Hepatocyte (in vitro differentiated cells): ENCODE results near the gene FAM219B. TPM values are rescaled to one million over a fixed set of nuclear protein-coding genes. Genes with fewer than 3 reads are reported as not detected.
"Not testable (repeated sequence)": the region's sequence is repeated elsewhere in the genome, so short reads cannot be mapped to it uniquely, and the experiment has no call there.

Source experiments
- DNase-seq: peaks from one replicate; pipeline ENCODE4 v3.0.0-alpha.2; 2016; ENCODE audit warnings: low spot score
- H2AFZ ChIP-seq: fragments of 200-600 bp; sonication (generic); 2 replicates; pipeline ENCODE4 v1.6.0; 2016; ENCODE audit warnings: antibody characterized with exemption, mild to moderate bottlenecking
- H3K27ac ChIP-seq: fragments of 200-600 bp; sonication (generic); 2 replicates; pipeline ENCODE4 v1.5.1; 2016; ENCODE audit warnings: mild to moderate bottlenecking
- H3K27me3 ChIP-seq: fragments of 200-600 bp; sonication (generic); 2 replicates; pipeline ENCODE4 v1.6.1; 2016
- H3K36me3 ChIP-seq: fragments of 200-600 bp; sonication (generic); replicated peaks from 2 replicates; pipeline ENCODE4 v1.5.1; 2016; ENCODE audit warnings: low read depth; ENCODE audit not compliant: insufficient read depth
- H3K4me1 ChIP-seq: fragments of 200-600 bp; sonication (generic); 2 replicates; pipeline ENCODE4 v1.5.1; 2016; ENCODE audit warnings: mild to moderate bottlenecking, moderate library complexity; ENCODE audit not compliant: insufficient read depth
- H3K4me2 ChIP-seq: fragments of 200-600 bp; sonication (generic); 2 replicates; pipeline ENCODE4 v1.6.0; 2016
- H3K4me3 ChIP-seq: fragments of 200-600 bp; sonication (generic); 2 replicates; pipeline ENCODE4 v1.5.1; 2016; ENCODE audit warnings: mild to moderate bottlenecking
- H3K79me2 ChIP-seq: fragments of 200-600 bp; sonication (generic); 2 replicates; pipeline ENCODE4 v1.6.0; 2017; ENCODE audit warnings: mild to moderate bottlenecking
- H3K9me2 ChIP-seq: fragments of 200-600 bp; sonication (generic); replicated peaks from 2 replicates; pipeline ENCODE4 v1.6.0; 2017; ENCODE audit warnings: mild to moderate bottlenecking; ENCODE audit not compliant: insufficient read depth
- H3K9me3 ChIP-seq: fragments of 200-600 bp; sonication (generic); 2 replicates; pipeline ENCODE4 v1.5.1; 2016; ENCODE audit warnings: low read depth, mild to moderate bottlenecking
- H4K20me1 ChIP-seq: fragments of 200-600 bp; sonication (generic); 2 replicates; pipeline ENCODE4 v1.6.0; 2016; ENCODE audit warnings: mild to moderate bottlenecking; ENCODE audit not compliant: insufficient read depth, poor library complexity, severe bottlenecking
- CTCF ChIP-seq: fragments of 200-600 bp; sonication (generic); IDR thresholded peaks from 2 replicates; pipeline ENCODE4 v1.5.1; 2016; ENCODE audit warnings: antibody characterized with exemption, mild to moderate bottlenecking; ENCODE audit not compliant: poor library complexity
- EZH2 ChIP-seq: fragments of 200-600 bp; sonication (generic); IDR thresholded peaks from 2 replicates; pipeline ENCODE4 v1.6.1; 2016; ENCODE audit warnings: antibody characterized with exemption, mild to moderate bottlenecking, borderline replicate concordance
- EZH2phosphoT487 ChIP-seq: fragments of 200-600 bp; sonication (generic); IDR thresholded peaks from one replicate; pipeline ENCODE4 v1.6.1; 2018; ENCODE audit warnings: antibody characterized with exemption, mild to moderate bottlenecking, low read depth, moderate library complexity; ENCODE audit not compliant: unreplicated experiment, severe bottlenecking
- WGBS: methylation state at CpG from one replicate; pipeline ENCODE4 v1.1.6; 2016; ENCODE audit warnings: low lambda C conversion rate; ENCODE audit errors: missing lambda C conversion rate; 5-methylcytosine and 5-hydroxymethylcytosine counted together
- polyA plus RNA-seq: library from polyadenylated mRNA; unstranded; fragments of >200 nt; fragmentation: Nextera tagmentation; extraction: Ambion mirVana; gene quantifications from 2 replicates; pipeline ENCODE4 v1.2.1, GENCODE V29; 2016
- total RNA-seq: library from RNA; depleted of rRNA; stranded (reverse); fragments of >200 nt; gene quantifications from 2 replicates; pipeline ENCODE4 v1.2.3, GENCODE V29; 2014

Gene FAM219B
- total and polyA plus RNA-seq, 2 experiments from 2014 or later: 35.9 to 36.9 TPM

GRCh38 chr15:74937590-74938371, 31.1 kb upstream of the FAM219B start, which contains the start of gene COX5A:
Gene COX5A (minus strand): TSS chr15:74938073. CDS start chr15:74938014, 59 bp downstream.
- Histone ChIP-seq H3K36me3 (no peaks in the 10 kb centered on the region), H3K9me3 (no peaks in the 10 kb centered on the region), H3K79me2 (peaks cover 47% of the 10 kb centered on the region), H3K27me3 (no peaks in the 10 kb centered on the region), H3K4me2 (peak within 1 kb of the TSS; percentile 88), H3K4me3 (peak within 1 kb of the TSS; percentile 97), H3K4me1 (peaks cover 5% of the 10 kb centered on the region), H3K9me2 (no peaks in the 10 kb centered on the region), H4K20me1 (peaks cover 23% of the 10 kb centered on the region), H2AFZ (peak within 1 kb of the TSS; percentile 95), H3K27ac (peak within 1 kb of the TSS; percentile 96)
- no peak for TF ChIP-seq EZH2phosphoT487
- TF ChIP-seq EZH2: no peak
- no peak for TF ChIP-seq CTCF
- peak; percentile 98 for DNase-seq
- WGBS: 3% methylated on average over 53 of the region's 85 CpGs

- Histone ChIP-seq H4K20me1 (peaks cover 29% of the 10 kb centered on the region), H3K4me1 (peaks cover 5% of the 10 kb centered on the region), H3K36me3 (no peaks in the 10 kb centered on the region), H3K9me3 (no peaks in the 10 kb centered on the region), H3K27ac (peak overlapping the region; percentile 96), H3K4me2 (peak overlapping the region; percentile 88), H3K9me2 (no peaks in the 10 kb centered on the region), H3K79me2 (peaks cover 53% of the 10 kb centered on the region), H3K27me3 (no peaks in the 10 kb centered on the region), H3K4me3 (peak overlapping the region; percentile 97), H2AFZ (peak overlapping the region; percentile 70)
- TF ChIP-seq EZH2phosphoT487 (no peak), CTCF (no peak), EZH2 (no peak)
- under 1% methylated on average over 18 of the region's 18 CpGs for WGBS
- no peak for DNase-seq
Measured at GRCh38 chr15:74937272-74937589, 30.6 kb upstream of the FAM219B start.

- not testable (repeated sequence) for H3K27ac ChIP-seq, H3K9me2 ChIP-seq, H3K27me3 ChIP-seq, H3K4me1 ChIP-seq, H2AFZ ChIP-seq, H3K4me2 ChIP-seq, H3K9me3 ChIP-seq, H3K36me3 ChIP-seq, DNase-seq, H3K4me3 ChIP-seq
- 87% methylated on average over 3 of the region's 3 CpGs for WGBS
- peaks cover 71% of the 10 kb centered on the region for H3K79me2 ChIP-seq
- H4K20me1 ChIP-seq: peaks cover 40% of the 10 kb centered on the region
Measured at GRCh38 chr15:74935193-74935592, 28.5 kb upstream of the FAM219B start.

- peaks cover 5% of the 10 kb centered on the region for H3K4me1 ChIP-seq
- H3K27me3 ChIP-seq: no peaks in the 10 kb centered on the region
- H3K79me2 ChIP-seq: peaks cover 79% of the 10 kb centered on the region
- DNase-seq: no peak
- H3K4me2 ChIP-seq: peak overlapping the region; percentile 52
- WGBS: 49% methylated on average over 2 of the region's 2 CpGs
- H3K36me3 ChIP-seq: no peaks in the 10 kb centered on the region
- H2AFZ ChIP-seq: no peak overlapping the region
- peaks cover 46% of the 10 kb centered on the region for H4K20me1 ChIP-seq
- no peak overlapping the region for H3K4me3 ChIP-seq
- H3K9me2 ChIP-seq: no peaks in the 10 kb centered on the region
- no peak overlapping the region for H3K27ac ChIP-seq
- no peaks in the 10 kb centered on the region for H3K9me3 ChIP-seq
- TF ChIP-seq EZH2 (no peak), CTCF (no peak), EZH2phosphoT487 (no peak)
Measured at GRCh38 chr15:74933573-74933972, 26.9 kb upstream of the FAM219B start.
